Measurements from ENCODE around the gene FEZF1. TPM values are rescaled to one million over a fixed set of nuclear protein-coding genes. Genes with fewer than 3 reads are reported as not detected.

Gene FEZF1
- total and polyA plus RNA-seq, 2 of the 13 experiments (the other 11 are each of a cell fraction or from before 2014, with no cell fraction given), result not detected

- FAIRE-seq (no peak), ATAC-seq (no peak), DNase-seq (ENCODE audit: low spot score) (no peak)
- Histone ChIP-seq H3K4me2 (ENCODE audit: low read depth, low read length) (no peak overlapping the region), H3K4me3 (replicated peaks in 1 of 3; ENCODE audit: insufficient read depth in 1 of 3, low read depth in 2 of 3, low read length in 3 of 3) (no peak overlapping the region), H4K20me1 (ENCODE audit: insufficient read depth, low read length) (no peaks in the 10 kb centered on the region), H3K79me2 (ENCODE audit: insufficient read depth, low read length) (no peaks in the 10 kb centered on the region), H3K27ac (ENCODE audit: extremely low read length, insufficient read depth, low read length) (no peak overlapping the region), H3K9ac (ENCODE audit: insufficient read depth, low read depth, low read length) (no peak overlapping the region), H2AFZ (ENCODE audit: low read length) (no peak overlapping the region), H3K4me1 (ENCODE audit: insufficient read depth, low read length) (no peaks in the 10 kb centered on the region), H3K9me3 (ENCODE audit: low read length) (no peaks in the 10 kb centered on the region), H3K27me3 (ENCODE audit: control insufficient read depth in 1 of 2, insufficient read depth in 2 of 2, low read length in 2 of 2) (no peaks in the 10 kb centered on the region), H3K36me3 (replicated peaks in 1 of 2; ENCODE audit: control insufficient read depth in 1 of 2, insufficient read depth in 2 of 2, low read length in 2 of 2) (no peaks in the 10 kb centered on the region)
- ChIA-PET CTCF (ENCODE audit: low intra/inter-chr PET ratio, low total read pairs) (no interaction called here), POLR2A (no interaction called here)
- 92% methylated on average over 8 of the region's 8 CpGs for WGBS (ENCODE audit: low lambda C conversion rate)
- no peak for TF ChIP-seq HOMEZ (CRISPR knock-in tag; IDR thresholded peaks at IDR 0.05; ENCODE audit: low read depth)
- TF ChIP-seq ZNF234 (CRISPR knock-in tag; conservative IDR thresholded peaks at IDR 0.05), result no peak
- no peak for TF ChIP-seq CCAR2 (optimal IDR thresholded peaks at IDR 0.05; ENCODE audit: low read depth, low read length)
- no peak for TF ChIP-seq PHF20 (CRISPR knock-in tag; IDR thresholded peaks at IDR 0.05)
- no peak for TF ChIP-seq NAIF1 (CRISPR knock-in tag; IDR thresholded peaks at IDR 0.05; ENCODE audit: borderline replicate concordance)
- BruUV-seq (replicated peaks), result no TSS peak
- in situ Hi-C loops (cut with HindIII; ENCODE audit: extremely low pct_ligation_motif_present, low pct_unique_long_range_greater_than_20kb) (no loop called here), intact Hi-C loops (cut with micrococcal nuclease; ENCODE audit: unreplicated experiment) (no loop called here)
Observed at GRCh38 chr7:122329145-122329802, 24.7 kb upstream of the FEZF1 start.

GRCh38 chr7:122327969-122328368 lies 23.4 kb upstream of the FEZF1 start:
- intact Hi-C loops (cut with micrococcal nuclease; ENCODE audit: unreplicated experiment) (no loop called here), in situ Hi-C loops (cut with HindIII; ENCODE audit: extremely low pct_ligation_motif_present, low pct_unique_long_range_greater_than_20kb) (no loop called here)
- Histone ChIP-seq H3K9ac (ENCODE audit: insufficient read depth, low read depth, low read length) (no peak overlapping the region), H3K4me1 (ENCODE audit: insufficient read depth, low read length) (no peaks in the 10 kb centered on the region), H3K36me3 (replicated peaks in 1 of 2; ENCODE audit: control insufficient read depth in 1 of 2, insufficient read depth in 2 of 2, low read length in 2 of 2) (no peaks in the 10 kb centered on the region), H3K4me3 (replicated peaks in 1 of 3; ENCODE audit: insufficient read depth in 1 of 3, low read depth in 2 of 3, low read length in 3 of 3) (no peak overlapping the region), H4K20me1 (ENCODE audit: insufficient read depth, low read length) (no peaks in the 10 kb centered on the region), H3K27me3 (ENCODE audit: control insufficient read depth in 1 of 2, insufficient read depth in 2 of 2, low read length in 2 of 2) (no peaks in the 10 kb centered on the region), H3K9me3 (ENCODE audit: low read length) (no peaks in the 10 kb centered on the region), H2AFZ (ENCODE audit: low read length) (no peak overlapping the region), H3K79me2 (ENCODE audit: insufficient read depth, low read length) (no peaks in the 10 kb centered on the region), H3K4me2 (ENCODE audit: low read depth, low read length) (no peak overlapping the region), H3K27ac (ENCODE audit: extremely low read length, insufficient read depth, low read length) (no peak overlapping the region)
- ATAC-seq (no peak), FAIRE-seq (no peak), DNase-seq (ENCODE audit: low spot score) (no peak)
- WGBS (ENCODE audit: low lambda C conversion rate), result 85% methylated on average over 3 of the region's 3 CpGs
- POLR2A ChIA-PET, result no interaction called here
- no TSS peak for BruUV-seq (replicated peaks)
- TF ChIP-seq ZMYM4 (CRISPR knock-in tag; IDR thresholded peaks at IDR 0.05), result no peak
- TF ChIP-seq THYN1 (CRISPR knock-in tag; IDR thresholded peaks at IDR 0.05; ENCODE audit: borderline replicate concordance, low read depth), result no peak
- CTCF ChIA-PET (ENCODE audit: low intra/inter-chr PET ratio, low total read pairs), result no interaction called here

All from HepG2 (cell line).